Chondrocyte (in vitro differentiated cells): ENCODE results near the gene SELE. TPM values are rescaled to one million over a fixed set of nuclear protein-coding genes. Genes with fewer than 3 reads are reported as not detected.
"Not testable (repeated sequence)": the region's sequence is repeated elsewhere in the genome, so short reads cannot be mapped to it uniquely, and the experiment has no call there.

Experiments
- DNase-seq: peaks from one replicate; pipeline ENCODE4 v3.0.0; 2021; ENCODE audit warnings: mixed read lengths, low spot score
- H3K27ac Mint-ChIP-seq: one replicate; pipeline ENCODE4 v1.8.0; 2021; ENCODE audit warnings: mild to moderate bottlenecking, moderate library complexity, mixed read lengths; ENCODE audit not compliant: unreplicated experiment
- H3K27me3 Mint-ChIP-seq: 2 replicates; pipeline ENCODE4 v1.8.0; 2021; ENCODE audit warnings: low read depth, mixed read lengths
- H3K36me3 Mint-ChIP-seq: 2 replicates; pipeline ENCODE4 v1.8.0; 2021; ENCODE audit warnings: low read depth, mixed read lengths
- H3K4me1 Mint-ChIP-seq: 2 replicates; pipeline ENCODE4 v1.8.0; 2021; ENCODE audit warnings: low read depth, mild to moderate bottlenecking, mixed read lengths
- H3K4me3 Mint-ChIP-seq: one replicate; pipeline ENCODE4 v1.8.0; 2021; ENCODE audit warnings: mild to moderate bottlenecking, moderate library complexity, mixed read lengths; ENCODE audit not compliant: unreplicated experiment
- H3K9me3 Mint-ChIP-seq: 2 replicates; pipeline ENCODE4 v1.8.0; 2021; ENCODE audit warnings: low read depth, mixed read lengths
- CTCF ChIP-seq: fragments of 200-600 bp; sonication (generic); IDR thresholded peaks from 2 replicates; pipeline ENCODE4 v1.5.0; 2021; ENCODE audit warnings: antibody characterized with exemption, mild to moderate bottlenecking, moderate library complexity
- total RNA-seq: library from RNA; stranded (reverse); gene quantifications from 3 replicates; pipeline ENCODE4 v1.2.1, GENCODE V29; 2021

SELE gene
- total RNA-seq, 1 donor from 2014 or later, result not detected

- H3K27me3 Mint-ChIP-seq, result peaks cover 30% of the 10 kb centered on the region
- no peaks in the 10 kb centered on the region for H3K4me1 Mint-ChIP-seq
- H3K4me3 Mint-ChIP-seq, result no peak overlapping the region
- no peak overlapping the region for H3K27ac Mint-ChIP-seq
- peaks cover 4% of the 10 kb centered on the region for H3K9me3 Mint-ChIP-seq
- DNase-seq, result no peak
- no peak for TF ChIP-seq CTCF
- no peaks in the 10 kb centered on the region for H3K36me3 Mint-ChIP-seq
Observed at GRCh38 chr1:169725930-169726329, 7.9 kb downstream of the SELE start.

- no peak overlapping the region for H3K4me3 Mint-ChIP-seq
- H3K27me3 Mint-ChIP-seq, result peaks cover 21% of the 10 kb centered on the region
- no peak for TF ChIP-seq CTCF
- H3K36me3 Mint-ChIP-seq, result no peaks in the 10 kb centered on the region
- no peaks in the 10 kb centered on the region for H3K4me1 Mint-ChIP-seq
- no peak for DNase-seq
- H3K9me3 Mint-ChIP-seq, result peaks cover 4% of the 10 kb centered on the region
- no peak overlapping the region for H3K27ac Mint-ChIP-seq
Observed at GRCh38 chr1:169724168-169724567, 9.7 kb downstream of the SELE start.

- TF ChIP-seq CTCF, result no peak
- no peaks in the 10 kb centered on the region for H3K4me1 Mint-ChIP-seq
- H3K36me3 Mint-ChIP-seq, result no peaks in the 10 kb centered on the region
- DNase-seq, result no peak
- no peak overlapping the region for H3K27ac Mint-ChIP-seq
- H3K9me3 Mint-ChIP-seq, result peaks cover 4% of the 10 kb centered on the region
- no peak overlapping the region for H3K4me3 Mint-ChIP-seq
- peaks cover 17% of the 10 kb centered on the region for H3K27me3 Mint-ChIP-seq
Observed at GRCh38 chr1:169723763-169724162, 10.1 kb downstream of the SELE start.

GRCh38 chr1:169722779-169723178, 11.1 kb downstream of the SELE start:
- Mint-ChIP-seq H3K36me3 (no peaks in the 10 kb centered on the region), H3K4me1 (no peaks in the 10 kb centered on the region), H3K9me3 (peaks cover 6% of the 10 kb centered on the region), H3K27me3 (peaks cover 11% of the 10 kb centered on the region), H3K27ac (no peak overlapping the region), H3K4me3 (no peak overlapping the region)
- no peak for DNase-seq
- TF ChIP-seq CTCF, result no peak

GRCh38 chr1:169715100-169715499, 18.8 kb downstream of the SELE start:
- not testable (repeated sequence) for H3K27ac Mint-ChIP-seq, H3K4me1 Mint-ChIP-seq
- peaks cover 25% of the 10 kb centered on the region for H3K9me3 Mint-ChIP-seq

GRCh38 chr1:169713090-169713489, 20.8 kb downstream of the SELE start:
- not testable (repeated sequence) for DNase-seq, H3K36me3 Mint-ChIP-seq, H3K4me1 Mint-ChIP-seq, H3K4me3 Mint-ChIP-seq, H3K27ac Mint-ChIP-seq
- Mint-ChIP-seq H3K27me3 (peaks cover 18% of the 10 kb centered on the region), H3K9me3 (peaks cover 22% of the 10 kb centered on the region)

More at GRCh38 chr1:169715100-169715499, 18.8 kb downstream of the SELE start:
- not testable (repeated sequence) for H3K36me3 Mint-ChIP-seq, H3K4me3 Mint-ChIP-seq, DNase-seq
- peaks cover 12% of the 10 kb centered on the region for H3K27me3 Mint-ChIP-seq
